Mesendoderm (in vitro differentiated cells): ENCODE measurements around the gene MANSC4.

Experiments
- DNase-seq: peaks from one replicate; pipeline ENCODE4 v3.0.0; 2013
- H2AK5ac ChIP-seq: 2 replicates; pipeline ENCODE4 v1.6.1; 2013; ENCODE audit warnings: low read length, inconsistent platforms
- H2BK120ac ChIP-seq: 2 replicates; pipeline ENCODE4 v1.6.1; 2013; ENCODE audit warnings: low read depth, mild to moderate bottlenecking, low read length, moderate library complexity, mixed read lengths
- H2BK15ac ChIP-seq: replicated peaks from 2 replicates; pipeline ENCODE4 v1.6.1; 2013; ENCODE audit warnings: low read depth, mild to moderate bottlenecking, moderate library complexity
- H2BK5ac ChIP-seq: 2 replicates; pipeline ENCODE4 v1.6.1; 2013; ENCODE audit warnings: low read length, inconsistent platforms
- H3K18ac ChIP-seq: 2 replicates; pipeline ENCODE4 v1.6.1; 2013; ENCODE audit warnings: mild to moderate bottlenecking, low read length, mixed read lengths
- H3K23ac ChIP-seq: one replicate; pipeline ENCODE4 v1.6.1; 2013; ENCODE audit warnings: low read length
- H3K27ac ChIP-seq: 2 replicates; pipeline ENCODE4 v1.5.1; 2013; ENCODE audit warnings: low read depth, mild to moderate bottlenecking, inconsistent platforms, low read length, moderate library complexity
- H3K27me3 ChIP-seq: 2 replicates; pipeline ENCODE4 v1.6.1; 2013; ENCODE audit warnings: low read length, control low read depth, mild to moderate bottlenecking, inconsistent platforms; ENCODE audit not compliant: insufficient read depth, poor library complexity
- H3K36me3 ChIP-seq: 2 replicates; pipeline ENCODE4 v1.6.1; 2013; ENCODE audit warnings: low read length, inconsistent platforms; ENCODE audit not compliant: control insufficient read depth, insufficient read depth
- H3K4ac ChIP-seq: one replicate; pipeline ENCODE4 v1.6.1; 2013; ENCODE audit warnings: low read depth, mild to moderate bottlenecking, low read length, moderate library complexity
- H3K4me1 ChIP-seq: 2 replicates; pipeline ENCODE4 v1.6.1; 2013; ENCODE audit warnings: low read depth, low read length, inconsistent platforms; ENCODE audit not compliant: control insufficient read depth
- H3K4me2 ChIP-seq: 2 replicates; pipeline ENCODE4 v1.6.1; 2013; ENCODE audit warnings: low read length
- H3K4me3 ChIP-seq: 2 replicates; pipeline ENCODE4 v1.5.1; 2013; ENCODE audit warnings: mild to moderate bottlenecking, low read length
- H3K56ac ChIP-seq: one replicate; pipeline ENCODE4 v1.6.1; 2013; ENCODE audit warnings: low read length
- H3K79me1 ChIP-seq: 2 replicates; pipeline ENCODE4 v1.6.1; 2013; ENCODE audit warnings: low read length, inconsistent platforms
- H3K79me2 ChIP-seq: 2 replicates; pipeline ENCODE4 v1.6.1; 2013; ENCODE audit warnings: mild to moderate bottlenecking, low read length; ENCODE audit not compliant: control insufficient read depth, insufficient read depth
- H3K9ac ChIP-seq: 2 replicates; pipeline ENCODE4 v1.6.1; 2013; ENCODE audit warnings: low read length, inconsistent platforms
- H4K5ac ChIP-seq: one replicate; pipeline ENCODE4 v1.6.1; 2013; ENCODE audit warnings: low read length
- H4K8ac ChIP-seq: one replicate; pipeline ENCODE4 v1.6.1; 2013; ENCODE audit warnings: low read depth, mild to moderate bottlenecking, control low read depth, low read length, moderate library complexity
- WGBS: extraction: QIAGEN DNeasy Blood & Tissue Kit; methylation state at CpG from one replicate; pipeline ENCODE4 v1.1.7; 2013; ENCODE audit warnings: low lambda C conversion rate, missing lambda C conversion rate; ENCODE audit not compliant: insufficient coverage; ENCODE audit errors: extremely low coverage; 5-methylcytosine and 5-hydroxymethylcytosine counted together

Gene MANSC4

DNA sequence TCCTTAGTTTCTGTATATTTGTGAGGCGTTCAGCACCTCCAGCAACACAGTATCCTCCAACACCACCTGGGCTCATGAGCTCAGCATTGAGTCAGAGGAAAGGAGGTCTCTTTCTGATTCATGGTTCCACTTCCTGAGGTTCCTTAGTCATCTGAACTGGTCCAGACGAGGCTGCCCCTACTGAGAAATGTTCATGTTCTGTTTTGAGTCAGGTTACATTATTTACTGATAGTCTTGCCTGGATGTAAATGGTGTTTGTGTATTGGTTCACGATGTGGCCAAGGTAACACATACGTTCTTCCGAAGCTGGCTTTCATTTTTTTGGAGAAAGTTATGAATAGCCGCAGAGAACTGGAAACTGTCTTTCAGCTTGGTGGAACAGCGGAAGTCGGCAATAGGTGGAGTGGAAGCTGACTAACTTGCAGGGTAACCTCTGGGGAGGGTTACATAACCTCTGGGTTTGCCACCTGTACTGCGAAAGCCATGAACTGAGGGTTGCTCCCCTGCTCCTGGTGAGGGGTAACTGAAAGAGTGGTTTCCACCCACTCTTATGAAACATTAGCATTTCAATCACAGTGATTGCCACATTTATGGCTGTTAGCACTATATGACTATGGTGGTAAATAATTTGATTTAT, 42.2 kb upstream of the MANSC4 start:
- H3K79me2 ChIP-seq = no peaks in the 10 kb centered on the region
- no peak overlapping the region for H3K9ac ChIP-seq
- H2BK5ac ChIP-seq = no peak overlapping the region
- no peak for DNase-seq
- H3K4ac ChIP-seq = no peak overlapping the region
- no peaks in the 10 kb centered on the region for H3K4me1 ChIP-seq
- H3K18ac ChIP-seq = no peak overlapping the region
- H3K79me1 ChIP-seq = no peaks in the 10 kb centered on the region
- no peaks in the 10 kb centered on the region for H3K27me3 ChIP-seq
- no peak overlapping the region for H3K4me3 ChIP-seq
- H3K56ac ChIP-seq = no peak overlapping the region
- H2AK5ac ChIP-seq = no peak overlapping the region
- H2BK120ac ChIP-seq = no peak overlapping the region
- H3K27ac ChIP-seq = no peak overlapping the region
- H2BK15ac ChIP-seq = no peak overlapping the region
- H3K23ac ChIP-seq = no peak overlapping the region
- WGBS = no CpG with 5 or more reads among the region's 9 CpGs
- H3K4me2 ChIP-seq = no peak overlapping the region
- H4K5ac ChIP-seq = no peak overlapping the region
- H3K36me3 ChIP-seq = no peaks in the 10 kb centered on the region
- H4K8ac ChIP-seq = no peak overlapping the region

DNA sequence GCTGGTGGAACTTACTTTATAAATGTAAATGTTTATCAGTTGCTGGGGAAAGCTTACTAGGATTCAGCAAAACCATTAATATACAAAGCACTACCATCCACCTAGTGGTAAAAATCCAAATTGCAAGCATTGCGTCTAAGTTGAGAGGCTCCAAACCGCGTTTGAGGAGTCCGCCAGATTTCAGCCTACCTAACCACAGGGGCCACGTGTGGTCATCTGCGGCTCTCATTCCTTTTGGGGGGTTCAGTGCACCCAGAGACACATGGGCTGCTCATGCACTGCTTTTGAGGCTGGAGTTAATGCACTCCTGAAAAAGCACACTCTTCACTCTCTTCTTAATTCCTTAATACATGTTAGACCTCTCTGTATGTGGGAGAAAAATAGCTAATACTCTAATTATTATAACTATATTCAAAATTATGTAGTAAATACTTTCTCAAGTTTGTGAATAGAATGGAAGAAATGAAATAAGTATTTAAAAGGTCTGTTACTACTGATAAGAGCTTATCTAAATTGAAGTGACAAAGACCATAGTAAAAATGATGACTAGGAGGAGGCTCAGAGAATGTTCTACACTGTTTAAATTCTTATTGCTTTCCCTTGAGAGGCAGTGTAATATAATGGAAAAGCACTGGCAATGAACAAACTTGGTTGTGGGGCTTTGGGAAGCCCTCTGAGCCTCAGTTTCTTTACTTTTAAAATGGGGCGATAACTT, 41.4 kb upstream of the MANSC4 start:
- peak; percentile 84 for DNase-seq

DNA sequence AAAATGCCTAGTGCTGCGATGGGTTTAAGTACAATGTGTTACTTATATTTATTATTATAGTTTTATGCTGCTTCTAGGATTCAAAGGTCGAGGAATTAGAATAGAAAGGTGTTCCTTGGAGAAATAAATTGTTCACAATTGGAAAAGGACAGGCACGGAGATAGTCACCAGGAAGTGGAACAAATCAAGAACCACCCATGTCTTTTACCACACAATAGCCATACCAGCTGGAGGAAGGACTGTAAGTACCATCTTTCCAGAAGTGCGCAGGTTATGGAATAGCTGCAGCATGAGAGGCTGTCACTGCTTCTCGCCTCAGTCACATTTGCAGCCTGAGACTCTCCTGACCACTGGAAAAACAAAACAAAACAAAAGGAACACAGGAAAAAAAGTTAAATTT, 40.5 kb upstream of the MANSC4 start:
- Histone ChIP-seq H3K27me3 (no peaks in the 10 kb centered on the region), H4K5ac (no peak overlapping the region), H2BK120ac (no peak overlapping the region), H3K4me2 (no peak overlapping the region), H2BK15ac (no peak overlapping the region), H3K27ac (no peak overlapping the region), H3K23ac (no peak overlapping the region), H3K18ac (no peak overlapping the region), H3K9ac (no peak overlapping the region), H2BK5ac (no peak overlapping the region), H3K4me3 (no peak overlapping the region), H3K4ac (no peak overlapping the region), H3K56ac (no peak overlapping the region), H3K4me1 (no peaks in the 10 kb centered on the region), H4K8ac (no peak overlapping the region), H3K79me2 (no peaks in the 10 kb centered on the region), H2AK5ac (no peak overlapping the region), H3K36me3 (no peaks in the 10 kb centered on the region), H3K79me1 (no peaks in the 10 kb centered on the region)
- no peak for DNase-seq
- no CpG with 5 or more reads among the region's 5 CpGs for WGBS

More for the DNA sequence above, 41.4 kb upstream of the MANSC4 start:
- Histone ChIP-seq H3K9ac (no peak overlapping the region), H3K79me2 (no peaks in the 10 kb centered on the region), H3K4me1 (no peaks in the 10 kb centered on the region), H3K27me3 (no peaks in the 10 kb centered on the region), H3K4me2 (no peak overlapping the region), H3K23ac (no peak overlapping the region), H3K36me3 (no peaks in the 10 kb centered on the region), H3K27ac (no peak overlapping the region), H2AK5ac (no peak overlapping the region), H3K79me1 (no peaks in the 10 kb centered on the region), H3K18ac (no peak overlapping the region), H2BK5ac (no peak overlapping the region), H4K8ac (no peak overlapping the region), H3K56ac (no peak overlapping the region), H3K4me3 (no peak overlapping the region), H4K5ac (no peak overlapping the region), H3K4ac (no peak overlapping the region), H2BK15ac (no peak overlapping the region), H2BK120ac (no peak overlapping the region)
- no CpG with 5 or more reads among the region's 7 CpGs for WGBS

DNA sequence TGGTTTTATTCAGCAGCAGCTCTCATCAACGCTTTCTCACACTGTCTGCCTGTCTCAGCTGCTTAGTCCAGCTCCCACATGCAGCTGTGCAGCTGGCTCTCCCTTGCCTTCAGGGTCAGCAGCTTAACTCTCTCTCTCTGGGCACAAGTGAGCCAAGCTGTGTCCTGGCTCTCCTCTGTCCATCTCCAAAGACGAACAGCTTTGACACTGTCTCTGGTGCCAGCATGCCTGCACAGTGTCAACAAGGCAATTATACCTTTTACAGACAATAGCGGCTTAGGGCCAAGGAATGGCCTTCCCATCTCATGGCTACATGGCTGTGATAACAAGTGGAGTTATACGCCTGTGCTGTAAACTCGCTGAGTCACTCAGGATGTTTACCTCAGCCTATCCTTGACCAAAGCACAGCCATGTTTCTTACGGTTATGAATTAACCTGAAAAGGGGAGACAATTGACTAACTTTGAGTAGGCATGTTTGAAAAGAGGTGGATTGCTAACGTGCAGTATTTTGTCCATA, 38.4 kb upstream of the MANSC4 start:
- Histone ChIP-seq H3K4me1 (no peaks in the 10 kb centered on the region), H3K36me3 (no peaks in the 10 kb centered on the region), H2BK120ac (no peak overlapping the region), H3K23ac (no peak overlapping the region), H3K27ac (no peak overlapping the region), H4K8ac (no peak overlapping the region), H3K9ac (no peak overlapping the region), H3K4ac (no peak overlapping the region), H3K18ac (no peak overlapping the region), H2AK5ac (no peak overlapping the region), H2BK15ac (no peak overlapping the region), H3K4me2 (no peak overlapping the region), H3K56ac (no peak overlapping the region), H4K5ac (no peak overlapping the region), H3K79me2 (no peaks in the 10 kb centered on the region), H3K4me3 (no peak overlapping the region), H3K79me1 (no peaks in the 10 kb centered on the region), H3K27me3 (no peaks in the 10 kb centered on the region), H2BK5ac (no peak overlapping the region)
- DNase-seq = no peak
- WGBS = no CpG with 5 or more reads among the region's 7 CpGs

DNA sequence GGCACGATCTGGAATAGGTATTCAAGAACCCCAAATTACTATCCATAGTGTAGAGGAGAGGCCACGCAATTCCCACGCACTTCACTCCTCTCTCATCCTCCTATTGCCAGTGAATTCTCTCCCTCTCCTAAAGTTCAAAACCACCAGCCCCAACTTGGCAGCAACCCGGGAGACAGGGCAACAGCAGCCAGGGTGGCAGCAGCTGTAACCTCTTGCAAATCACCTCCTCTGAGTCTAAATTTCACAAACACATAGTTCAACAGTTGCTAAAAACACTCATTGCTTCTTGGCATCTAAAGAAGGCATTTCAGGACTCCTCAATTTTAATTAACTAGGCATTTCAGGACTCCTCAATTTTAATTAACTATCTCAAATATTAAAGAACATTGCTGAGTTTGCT, 37.7 kb upstream of the MANSC4 start:
- WGBS = no CpG with 5 or more reads among the region's 4 CpGs
- no peak overlapping the region for H2AK5ac ChIP-seq
- no peak overlapping the region for H3K4me3 ChIP-seq
- DNase-seq = no peak
- H3K23ac ChIP-seq = no peak overlapping the region
- no peaks in the 10 kb centered on the region for H3K27me3 ChIP-seq
- no peak overlapping the region for H2BK120ac ChIP-seq
- no peak overlapping the region for H3K9ac ChIP-seq
- no peak overlapping the region for H3K27ac ChIP-seq
- no peak overlapping the region for H3K4me2 ChIP-seq
- H3K79me2 ChIP-seq = no peaks in the 10 kb centered on the region
- no peak overlapping the region for H2BK15ac ChIP-seq
- H3K36me3 ChIP-seq = no peaks in the 10 kb centered on the region
- no peaks in the 10 kb centered on the region for H3K79me1 ChIP-seq
- no peak overlapping the region for H2BK5ac ChIP-seq
- no peak overlapping the region for H4K8ac ChIP-seq
- H3K18ac ChIP-seq = no peak overlapping the region
- no peaks in the 10 kb centered on the region for H3K4me1 ChIP-seq
- H4K5ac ChIP-seq = no peak overlapping the region
- no peak overlapping the region for H3K4ac ChIP-seq
- no peak overlapping the region for H3K56ac ChIP-seq
